HEK293T (cell line): ENCODE data around the gene TP63.

Experiments
- BHLHE40 ChIP-seq: fragments of 450-650 bp; IDR thresholded peaks from 2 replicates; pipeline ENCODE4 v1.6.1; 2016; ENCODE audit warnings: mild to moderate bottlenecking, moderate library complexity, borderline replicate concordance
- CTBP1 ChIP-seq: fragments of 450-650 bp; IDR thresholded peaks from 2 replicates; pipeline ENCODE4 v1.6.1; 2016; ENCODE audit warnings: borderline replicate concordance
- FOXA1 ChIP-seq: fragments of 450-650 bp; IDR thresholded peaks from 2 replicates; pipeline ENCODE4 v1.6.1; 2016; ENCODE audit warnings: mild to moderate bottlenecking
- FOXK2 ChIP-seq: fragments of 450-650 bp; IDR thresholded peaks from 2 replicates; pipeline ENCODE4 v1.6.1; 2016; ENCODE audit warnings: mild to moderate bottlenecking
- FOXM1 ChIP-seq: fragments of 450-650 bp; IDR thresholded peaks from 2 replicates; pipeline ENCODE4 v1.6.1; 2017; ENCODE audit warnings: mild to moderate bottlenecking, borderline replicate concordance
- LEF1 ChIP-seq: fragments of 450-650 bp; IDR thresholded peaks from 2 replicates; pipeline ENCODE4 v1.6.1; 2017; ENCODE audit warnings: mild to moderate bottlenecking, borderline replicate concordance
- NFRKB ChIP-seq: fragments of 450-650 bp; IDR thresholded peaks from 2 replicates; pipeline ENCODE4 v1.6.1; 2016; ENCODE audit warnings: mild to moderate bottlenecking, moderate library complexity
- PKNOX1 ChIP-seq: fragments of 450-650 bp; IDR thresholded peaks from 2 replicates; pipeline ENCODE4 v1.6.1; 2016
- SP1 ChIP-seq: fragments of 450-650 bp; IDR thresholded peaks from 2 replicates; pipeline ENCODE4 v1.6.1; 2017
- ZNF384 ChIP-seq: fragments of 450-650 bp; IDR thresholded peaks from 2 replicates; pipeline ENCODE4 v1.6.1; 2016

- TF ChIP-seq FOXA1 (no peak), ZNF384 (no peak), BHLHE40 (no peak), PKNOX1 (no peak), FOXM1 (no peak), CTBP1 (no peak), LEF1 (no peak), NFRKB (no peak), SP1 (no peak), FOXK2 (no peak)
Measured at GRCh38 chr3:189794518-189794917, 163.3 kb downstream of the TP63 start.
